IMR-90 (cell line): ENCODE results near the gene ZNF653.

Experiments used
- BHLHE40 ChIP-seq: fragments of 150-350 bp; IDR thresholded peaks from 2 replicates; pipeline ENCODE4 v1.6.1; 2016; ENCODE audit warnings: mild to moderate bottlenecking, low read depth, low read length
- CEBPB ChIP-seq: IDR thresholded peaks from 2 replicates; pipeline ENCODE4 v1.6.1; 2012; ENCODE audit warnings: low read depth, low read length, improper control_type of control experiment
- FOS ChIP-seq: fragments of 150-350 bp; IDR thresholded peaks from 2 replicates; pipeline ENCODE4 v1.6.1; 2016; ENCODE audit warnings: low read depth, low read length
- MAZ ChIP-seq: IDR thresholded peaks from 2 replicates; pipeline ENCODE4 v1.6.1; 2012; ENCODE audit warnings: low read depth, mild to moderate bottlenecking, low read length, improper control_type of control experiment, moderate library complexity, borderline replicate concordance
- MXI1 ChIP-seq: IDR thresholded peaks from 2 replicates; pipeline ENCODE4 v1.6.1; 2012; ENCODE audit warnings: low read depth, mild to moderate bottlenecking, low read length, moderate library complexity, borderline replicate concordance
- NFE2L2 ChIP-seq: fragments of 150-350 bp; IDR thresholded peaks from 2 replicates; pipeline ENCODE4 v1.6.1; 2016; ENCODE audit warnings: low read depth, mild to moderate bottlenecking, low read length
- POLR2A ChIP-seq: IDR thresholded peaks from 2 replicates; pipeline ENCODE4 v1.6.1; 2012; ENCODE audit warnings: mild to moderate bottlenecking, low read depth, low read length
- RAD21 ChIP-seq: IDR thresholded peaks from 2 replicates; pipeline ENCODE4 v1.6.1; 2012; ENCODE audit warnings: low read length, improper control_type of control experiment
- RCOR1 ChIP-seq: IDR thresholded peaks from 2 replicates; pipeline ENCODE4 v1.6.1; 2012; ENCODE audit warnings: mild to moderate bottlenecking, low read length, improper control_type of control experiment; ENCODE audit not compliant: insufficient replicate concordance
- RFX5 ChIP-seq: IDR thresholded peaks from 2 replicates; pipeline ENCODE4 v1.8.0; 2012; ENCODE audit warnings: low read depth, mild to moderate bottlenecking, low read length, moderate library complexity
- SMC3 ChIP-seq: fragments of 150-350 bp; IDR thresholded peaks from 2 replicates; pipeline ENCODE4 v1.6.1; 2016; ENCODE audit warnings: low read depth, mild to moderate bottlenecking, antibody characterized with exemption, low read length, moderate library complexity
- TF ChIP-seq, protein P1 (sequence below): fragments of 150-350 bp; IDR thresholded peaks from 2 replicates; pipeline ENCODE4 v1.6.1; 2016; ENCODE audit warnings: low read depth, mild to moderate bottlenecking, low read length, moderate library complexity, borderline replicate concordance
- TF ChIP-seq, protein P2 (sequence below): conservative IDR thresholded peaks from 2 replicates; pipeline ENCODE4 v1.5.1; 2012; ENCODE audit warnings: mild to moderate bottlenecking, low read depth, low read length, improper control_type of control experiment
- TF ChIP-seq, protein P3 (sequence below): fragments of 150-350 bp; IDR thresholded peaks from 2 replicates; pipeline ENCODE4 v1.6.1; 2017; ENCODE audit warnings: mild to moderate bottlenecking, antibody characterized with exemption, low read length, low read depth

DNA sequence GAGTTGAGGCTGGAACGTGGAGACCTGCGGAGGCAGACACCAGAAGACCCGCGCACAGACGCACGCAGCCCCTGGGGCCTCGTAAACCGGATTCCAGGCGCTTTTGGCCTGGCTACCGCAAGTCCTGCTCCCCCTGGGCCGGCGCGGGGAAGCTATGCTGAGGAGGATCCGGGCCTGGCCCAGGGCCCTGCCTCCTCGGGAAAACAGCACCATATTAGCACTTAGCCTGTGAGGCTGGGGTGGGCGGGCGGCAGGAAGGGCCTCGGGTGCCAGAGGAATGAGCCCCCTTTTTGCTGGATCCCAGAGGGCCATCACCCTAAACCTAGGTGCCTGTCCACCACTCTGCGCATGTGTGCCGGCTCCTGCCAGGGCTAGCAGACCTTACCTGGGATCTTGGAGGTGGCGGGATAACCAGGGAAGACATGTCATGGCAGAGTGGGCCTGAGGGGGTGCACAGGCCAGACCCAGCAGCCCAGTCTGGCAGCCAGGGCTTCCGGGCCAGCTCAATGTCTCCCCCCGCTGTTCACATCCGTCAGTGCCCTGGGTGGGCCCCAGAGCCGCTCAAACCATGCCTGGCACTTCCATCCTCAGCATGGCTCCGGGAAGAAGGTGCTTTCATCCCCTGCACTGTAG is 46.1 kb upstream of the ZNF653 start:
- TF ChIP-seq, protein P1, sequence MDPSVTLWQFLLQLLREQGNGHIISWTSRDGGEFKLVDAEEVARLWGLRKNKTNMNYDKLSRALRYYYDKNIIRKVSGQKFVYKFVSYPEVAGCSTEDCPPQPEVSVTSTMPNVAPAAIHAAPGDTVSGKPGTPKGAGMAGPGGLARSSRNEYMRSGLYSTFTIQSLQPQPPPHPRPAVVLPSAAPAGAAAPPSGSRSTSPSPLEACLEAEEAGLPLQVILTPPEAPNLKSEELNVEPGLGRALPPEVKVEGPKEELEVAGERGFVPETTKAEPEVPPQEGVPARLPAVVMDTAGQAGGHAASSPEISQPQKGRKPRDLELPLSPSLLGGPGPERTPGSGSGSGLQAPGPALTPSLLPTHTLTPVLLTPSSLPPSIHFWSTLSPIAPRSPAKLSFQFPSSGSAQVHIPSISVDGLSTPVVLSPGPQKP, result no peak
- TF ChIP-seq, protein P2, sequence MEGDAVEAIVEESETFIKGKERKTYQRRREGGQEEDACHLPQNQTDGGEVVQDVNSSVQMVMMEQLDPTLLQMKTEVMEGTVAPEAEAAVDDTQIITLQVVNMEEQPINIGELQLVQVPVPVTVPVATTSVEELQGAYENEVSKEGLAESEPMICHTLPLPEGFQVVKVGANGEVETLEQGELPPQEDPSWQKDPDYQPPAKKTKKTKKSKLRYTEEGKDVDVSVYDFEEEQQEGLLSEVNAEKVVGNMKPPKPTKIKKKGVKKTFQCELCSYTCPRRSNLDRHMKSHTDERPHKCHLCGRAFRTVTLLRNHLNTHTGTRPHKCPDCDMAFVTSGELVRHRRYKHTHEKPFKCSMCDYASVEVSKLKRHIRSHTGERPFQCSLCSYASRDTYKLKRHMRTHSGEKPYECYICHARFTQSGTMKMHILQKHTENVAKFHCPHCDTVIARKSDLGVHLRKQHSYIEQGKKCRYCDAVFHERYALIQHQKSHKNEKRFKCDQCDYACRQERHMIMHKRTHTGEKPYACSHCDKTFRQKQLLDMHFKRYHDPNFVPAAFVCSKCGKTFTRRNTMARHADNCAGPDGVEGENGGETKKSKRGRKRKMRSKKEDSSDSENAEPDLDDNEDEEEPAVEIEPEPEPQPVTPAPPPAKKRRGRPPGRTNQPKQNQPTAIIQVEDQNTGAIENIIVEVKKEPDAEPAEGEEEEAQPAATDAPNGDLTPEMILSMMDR, result peak; percentile 43
- no peak for TF ChIP-seq FOS
- TF ChIP-seq RAD21, result peak; percentile 47
- TF ChIP-seq, protein P3, sequence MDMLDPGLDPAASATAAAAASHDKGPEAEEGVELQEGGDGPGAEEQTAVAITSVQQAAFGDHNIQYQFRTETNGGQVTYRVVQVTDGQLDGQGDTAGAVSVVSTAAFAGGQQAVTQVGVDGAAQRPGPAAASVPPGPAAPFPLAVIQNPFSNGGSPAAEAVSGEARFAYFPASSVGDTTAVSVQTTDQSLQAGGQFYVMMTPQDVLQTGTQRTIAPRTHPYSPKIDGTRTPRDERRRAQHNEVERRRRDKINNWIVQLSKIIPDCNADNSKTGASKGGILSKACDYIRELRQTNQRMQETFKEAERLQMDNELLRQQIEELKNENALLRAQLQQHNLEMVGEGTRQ, result no peak
- no peak for TF ChIP-seq RCOR1
- TF ChIP-seq MAZ, result no peak
- no peak for TF ChIP-seq CEBPB
- TF ChIP-seq POLR2A, result no peak
- TF ChIP-seq NFE2L2, result no peak
- TF ChIP-seq RFX5, result no peak
- TF ChIP-seq SMC3, result peak; percentile 30; the same call in 1 of the 2 replicates
- TF ChIP-seq MXI1, result no peak
- TF ChIP-seq BHLHE40, result no peak
